GM21717 (cell line): Measurements from ENCODE around the gene MAP3K21.

Experiments used
- ATAC-seq: cut with Tn5 transposase; IDR thresholded peaks from one replicate; pipeline ENCODE4 v1.9.1; 2021; ENCODE audit warnings: mild to moderate bottlenecking, moderate library complexity; ENCODE audit not compliant: unreplicated experiment

MAP3K21 gene

DNA sequence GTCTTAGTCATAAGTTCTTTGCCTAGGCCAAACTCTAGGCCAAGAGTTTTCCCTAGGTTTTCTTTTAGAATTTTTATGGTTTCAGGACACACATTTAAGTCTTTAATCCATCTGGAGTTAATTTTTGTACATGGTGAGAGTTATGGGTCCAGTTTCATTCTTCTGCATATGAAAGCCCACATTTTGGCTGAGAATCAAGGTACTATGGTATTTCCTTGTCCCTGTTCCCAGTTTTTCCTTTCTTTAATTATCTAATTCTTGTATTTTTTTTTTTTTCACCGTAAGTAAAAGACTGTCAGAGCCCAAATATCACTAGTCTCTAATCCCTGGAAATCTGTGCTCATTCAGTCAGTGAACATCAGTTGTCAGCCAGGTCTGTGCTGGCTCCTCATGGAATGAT lies 105.4 kb downstream of the MAP3K21 start:
- ATAC-seq, result no peak

GRCh38 chr1:233433436-233434210 lies 106.1 kb downstream of the MAP3K21 start:
- ATAC-seq, result no peak
